GM12878 (cell line): ENCODE measurements around the gene PLBD1. TPM values are rescaled to one million over a fixed set of nuclear protein-coding genes. Genes with fewer than 3 reads are reported as not detected.

Experiments used
- BCLAF1 ChIP-seq: fragments of 450-650 bp; IDR thresholded peaks from 2 replicates; pipeline ENCODE4 v1.6.1; 2017; ENCODE audit warnings: antibody characterized with exemption, mild to moderate bottlenecking, moderate library complexity
- BMI1 ChIP-seq: fragments of 450-650 bp; IDR thresholded peaks from 2 replicates; pipeline ENCODE4 v1.6.1; 2016; ENCODE audit warnings: mild to moderate bottlenecking, moderate library complexity, borderline replicate concordance
- CREB1 ChIP-seq: IDR thresholded peaks from 2 replicates; pipeline ENCODE4 v1.6.1; 2012; ENCODE audit warnings: low read depth, mild to moderate bottlenecking, inconsistent platforms
- ESRRA ChIP-seq: IDR thresholded peaks from 2 replicates; pipeline ENCODE4 v1.6.1; 2012; ENCODE audit warnings: mild to moderate bottlenecking, low read length, improper control_type of control experiment
- GABPA ChIP-seq: IDR thresholded peaks from 2 replicates; pipeline ENCODE4 v1.6.1; 2014; ENCODE audit warnings: antibody characterized with exemption, low read depth, mild to moderate bottlenecking, inconsistent platforms
- IRF4 ChIP-seq: IDR thresholded peaks from 2 replicates; pipeline ENCODE4 v1.6.1; 2011; ENCODE audit warnings: low read depth, low read length
- KDM1A ChIP-seq: fragments of 200-600 bp; sonication (generic); IDR thresholded peaks from 2 replicates; pipeline ENCODE4 v1.6.1; 2016; ENCODE audit warnings: borderline replicate concordance
- MEF2A ChIP-seq: IDR thresholded peaks from 2 replicates; pipeline ENCODE4 v1.6.1; 2011; ENCODE audit warnings: low read depth, mild to moderate bottlenecking, low read length, moderate library complexity; ENCODE audit not compliant: insufficient read depth
- MLLT1 ChIP-seq: fragments of 450-650 bp; IDR thresholded peaks from 2 replicates; pipeline ENCODE4 v1.6.1; 2016; ENCODE audit warnings: mild to moderate bottlenecking
- POLR2A ChIP-seq: IDR thresholded peaks from 2 replicates; pipeline ENCODE4 v1.6.1; 2011; ENCODE audit warnings: low read depth, mild to moderate bottlenecking, low read length
- POLR2AphosphoS5 ChIP-seq: IDR thresholded peaks from 2 replicates; pipeline ENCODE4 v1.6.1; 2011; ENCODE audit warnings: mild to moderate bottlenecking, low read length, inconsistent platforms
- RAD21 ChIP-seq: IDR thresholded peaks from 2 replicates; pipeline ENCODE4 v1.6.1; 2011; ENCODE audit warnings: mild to moderate bottlenecking, low read depth, low read length, moderate library complexity; ENCODE audit not compliant: insufficient read depth
- RELA ChIP-seq: fragments of 450-650 bp; IDR thresholded peaks from 2 replicates; pipeline ENCODE4 v1.8.0; 2014; ENCODE audit warnings: borderline replicate concordance; ENCODE audit not compliant: partially characterized antibody
- RFX5 ChIP-seq: IDR thresholded peaks from 2 replicates; pipeline ENCODE4 v1.6.1; 2011; ENCODE audit warnings: low read depth, low read length, improper control_type of control experiment
- SIN3A ChIP-seq: IDR thresholded peaks from 2 replicates; pipeline ENCODE4 v1.6.1; 2012; ENCODE audit warnings: low read depth, low read length, improper control_type of control experiment
- TCF3 ChIP-seq: IDR thresholded peaks from 2 replicates; pipeline ENCODE4 v1.6.1; 2012; ENCODE audit warnings: low read depth, mild to moderate bottlenecking, low read length, borderline replicate concordance; ENCODE audit not compliant: insufficient read depth
- USF1 ChIP-seq: IDR thresholded peaks from 2 replicates; pipeline ENCODE4 v1.6.1; 2011; ENCODE audit warnings: borderline replicate concordance, low read depth, mild to moderate bottlenecking, moderate library complexity, mixed read lengths, low read length; ENCODE audit not compliant: insufficient read depth; ENCODE audit errors: extremely low read length
- ZBED1 ChIP-seq: IDR thresholded peaks from 2 replicates; pipeline ENCODE4 v1.6.1; 2016; ENCODE audit warnings: borderline replicate concordance
- polyA plus RNA-seq, 11 experiments: library from polyadenylated mRNA; depleted of rRNA in 4 of 11; unstranded in 6 of 11; stranded (reverse) in 5 of 11; fragments of >200 nt; fragmentation: Nextera tagmentation in 4 of 11; fragmentation: Illumina TruSeq in 1 of 11; extraction: Ambion mirVana in 4 of 11; extraction: Trizol in 1 of 11; gene quantifications; 1 replicate in 1 of 11; 2 replicates in 10 of 11; pipeline versions ENCODE4 v1.2.1 to v1.2.3, GENCODE V29; 2011 to 2016; ENCODE audit warnings: inconsistent platforms in 2 of 11, missing spikeins in 2 of 11, low read depth in 1 of 11
- total RNA-seq, 4 experiments: library from RNA; depleted of rRNA in 3 of 4; stranded (reverse); fragments of >200 nt in 3 of 4; fragmentation: Illumina TruSeq in 1 of 4; extraction: Trizol in 1 of 4; gene quantifications; 2 replicates each; pipeline versions ENCODE4 v1.2.1 to v1.2.3, GENCODE V29; 2013 to 2021
- TF ChIP-seq, protein P1 (sequence below): IDR thresholded peaks from 2 replicates; pipeline ENCODE4 v1.6.1; 2012; ENCODE audit warnings: improper control_type of control experiment, low read depth, low read length; ENCODE audit not compliant: insufficient replicate concordance
- TF ChIP-seq, protein P2 (sequence below): IDR thresholded peaks from 2 replicates; pipeline ENCODE4 v1.6.1; 2011; ENCODE audit warnings: low read depth, low read length, improper control_type of control experiment, borderline replicate concordance

Gene PLBD1
- total and polyA plus RNA-seq, 10 of the 15 experiments (the other 5 are each of a cell fraction or from before 2014, with no cell fraction given) = 0.19 to 0.54 (median 0.27) TPM; not detected in 1

DNA sequence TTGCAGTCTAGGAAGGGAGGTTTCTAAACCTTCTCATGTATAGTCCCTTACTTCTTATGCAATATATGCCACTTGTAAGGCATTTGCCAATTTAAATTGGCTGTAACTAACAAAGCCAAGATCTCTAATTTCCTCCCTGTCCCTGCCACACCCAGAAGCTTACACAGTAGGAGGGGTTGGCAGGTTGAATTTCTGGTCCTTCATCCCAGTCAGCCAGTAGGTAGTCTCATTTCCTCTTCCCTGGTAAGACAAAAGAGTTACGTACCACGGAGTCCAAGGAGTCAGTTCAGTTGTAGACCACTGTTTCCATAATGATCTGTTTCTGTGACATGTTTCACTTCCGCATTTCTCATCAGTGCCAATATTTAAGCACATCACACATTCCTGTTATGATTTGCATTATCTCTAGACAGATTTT lies 47.0 kb upstream of the PLBD1 start (continued):
- TF ChIP-seq ZBED1 (peak; percentile 69; the same call in 1 of the 2 replicates), BMI1 (peak; percentile 59), TCF3 (no peak), KDM1A (no peak), RFX5 (no peak), RELA (no peak), BCLAF1 (no peak), MEF2A (0 out of 2 replicates have a peak, but pooled peaks have one; percentile 54), IRF4 (peak; percentile 95), SIN3A (no peak), RAD21 (0 out of 2 replicates have a peak, but pooled peaks have one; percentile 1), POLR2A (no peak), USF1 (no peak), MLLT1 (0 out of 2 replicates have a peak, but pooled peaks have one; percentile 44), CREB1 (peak; percentile 54; the same call in 1 of the 2 replicates), POLR2AphosphoS5 (no peak), GABPA (no peak), ESRRA (no peak)
- TF ChIP-seq, protein P1, sequence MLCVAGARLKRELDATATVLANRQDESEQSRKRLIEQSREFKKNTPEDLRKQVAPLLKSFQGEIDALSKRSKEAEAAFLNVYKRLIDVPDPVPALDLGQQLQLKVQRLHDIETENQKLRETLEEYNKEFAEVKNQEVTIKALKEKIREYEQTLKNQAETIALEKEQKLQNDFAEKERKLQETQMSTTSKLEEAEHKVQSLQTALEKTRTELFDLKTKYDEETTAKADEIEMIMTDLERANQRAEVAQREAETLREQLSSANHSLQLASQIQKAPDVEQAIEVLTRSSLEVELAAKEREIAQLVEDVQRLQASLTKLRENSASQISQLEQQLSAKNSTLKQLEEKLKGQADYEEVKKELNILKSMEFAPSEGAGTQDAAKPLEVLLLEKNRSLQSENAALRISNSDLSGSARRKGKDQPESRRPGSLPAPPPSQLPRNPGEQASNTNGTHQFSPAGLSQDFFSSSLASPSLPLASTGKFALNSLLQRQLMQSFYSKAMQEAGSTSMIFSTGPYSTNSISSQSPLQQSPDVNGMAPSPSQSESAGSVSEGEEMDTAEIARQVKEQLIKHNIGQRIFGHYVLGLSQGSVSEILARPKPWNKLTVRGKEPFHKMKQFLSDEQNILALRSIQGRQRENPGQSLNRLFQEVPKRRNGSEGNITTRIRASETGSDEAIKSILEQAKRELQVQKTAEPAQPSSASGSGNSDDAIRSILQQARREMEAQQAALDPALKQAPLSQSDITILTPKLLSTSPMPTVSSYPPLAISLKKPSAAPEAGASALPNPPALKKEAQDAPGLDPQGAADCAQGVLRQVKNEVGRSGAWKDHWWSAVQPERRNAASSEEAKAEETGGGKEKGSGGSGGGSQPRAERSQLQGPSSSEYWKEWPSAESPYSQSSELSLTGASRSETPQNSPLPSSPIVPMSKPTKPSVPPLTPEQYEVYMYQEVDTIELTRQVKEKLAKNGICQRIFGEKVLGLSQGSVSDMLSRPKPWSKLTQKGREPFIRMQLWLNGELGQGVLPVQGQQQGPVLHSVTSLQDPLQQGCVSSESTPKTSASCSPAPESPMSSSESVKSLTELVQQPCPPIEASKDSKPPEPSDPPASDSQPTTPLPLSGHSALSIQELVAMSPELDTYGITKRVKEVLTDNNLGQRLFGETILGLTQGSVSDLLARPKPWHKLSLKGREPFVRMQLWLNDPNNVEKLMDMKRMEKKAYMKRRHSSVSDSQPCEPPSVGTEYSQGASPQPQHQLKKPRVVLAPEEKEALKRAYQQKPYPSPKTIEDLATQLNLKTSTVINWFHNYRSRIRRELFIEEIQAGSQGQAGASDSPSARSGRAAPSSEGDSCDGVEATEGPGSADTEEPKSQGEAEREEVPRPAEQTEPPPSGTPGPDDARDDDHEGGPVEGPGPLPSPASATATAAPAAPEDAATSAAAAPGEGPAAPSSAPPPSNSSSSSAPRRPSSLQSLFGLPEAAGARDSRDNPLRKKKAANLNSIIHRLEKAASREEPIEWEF = no peak
- TF ChIP-seq, protein P2, sequence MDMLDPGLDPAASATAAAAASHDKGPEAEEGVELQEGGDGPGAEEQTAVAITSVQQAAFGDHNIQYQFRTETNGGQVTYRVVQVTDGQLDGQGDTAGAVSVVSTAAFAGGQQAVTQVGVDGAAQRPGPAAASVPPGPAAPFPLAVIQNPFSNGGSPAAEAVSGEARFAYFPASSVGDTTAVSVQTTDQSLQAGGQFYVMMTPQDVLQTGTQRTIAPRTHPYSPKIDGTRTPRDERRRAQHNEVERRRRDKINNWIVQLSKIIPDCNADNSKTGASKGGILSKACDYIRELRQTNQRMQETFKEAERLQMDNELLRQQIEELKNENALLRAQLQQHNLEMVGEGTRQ = no peak
